Transverse colon (tissue), 4 donors: ENCODE measurements around the gene EIF4B.
A peak's percentile ranks its signal among the peaks of the same experiment; 100 is the strongest.

Experiments used
- POLR2A ChIP-seq: fragments of 450-650 bp; IDR thresholded peaks from one replicate; pipeline ENCODE4 v1.6.1; 2016; ENCODE audit warnings: antibody characterized with exemption, mild to moderate bottlenecking, moderate library complexity
- POLR2AphosphoS5 ChIP-seq, 3 donors: sonication (generic); formaldehyde crosslinking; IDR thresholded peaks; one replicate each; pipeline ENCODE4 v1.6.1; 2016; ENCODE audit warnings: antibody characterized with exemption in 3 of 3
- TF ChIP-seq, protein P1 (sequence below), 5 experiments: fragments of 200-600 bp in 3 of 5; fragments of 450-650 bp in 2 of 5; sonication (generic) in 3 of 5; IDR thresholded peaks; 1 replicate in 2 of 5; 2 replicates in 3 of 5; pipeline ENCODE4 v1.5.1; 2016 to 2017; ENCODE audit warnings: antibody characterized with exemption in 5 of 5, inconsistent platforms in 3 of 5, mild to moderate bottlenecking in 2 of 5, moderate library complexity in 1 of 5

DNA sequence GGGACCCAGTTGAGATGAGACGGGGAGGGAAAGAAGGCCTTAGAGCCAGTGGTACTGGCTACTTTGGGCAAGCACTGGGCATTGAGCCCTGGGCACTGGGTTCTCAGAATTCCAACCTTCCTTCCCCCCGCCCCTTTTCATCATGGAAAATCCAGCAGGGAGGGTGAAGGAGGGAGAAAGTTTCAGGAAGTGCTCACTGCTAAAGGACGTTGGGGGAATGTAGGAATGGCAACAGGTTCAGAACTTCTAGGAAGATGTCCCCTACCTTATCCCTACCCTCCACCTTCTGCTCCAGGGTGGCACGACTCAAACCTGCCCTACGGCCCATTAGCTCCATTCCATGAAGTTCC, 39.4 kb downstream of the EIF4B start:
- TF ChIP-seq POLR2A (no peak), POLR2AphosphoS5 (IDR thresholded peaks at IDR 0.05) (peak in 2 of 3 donors; percentile 41 to 66)
- TF ChIP-seq, protein P1, sequence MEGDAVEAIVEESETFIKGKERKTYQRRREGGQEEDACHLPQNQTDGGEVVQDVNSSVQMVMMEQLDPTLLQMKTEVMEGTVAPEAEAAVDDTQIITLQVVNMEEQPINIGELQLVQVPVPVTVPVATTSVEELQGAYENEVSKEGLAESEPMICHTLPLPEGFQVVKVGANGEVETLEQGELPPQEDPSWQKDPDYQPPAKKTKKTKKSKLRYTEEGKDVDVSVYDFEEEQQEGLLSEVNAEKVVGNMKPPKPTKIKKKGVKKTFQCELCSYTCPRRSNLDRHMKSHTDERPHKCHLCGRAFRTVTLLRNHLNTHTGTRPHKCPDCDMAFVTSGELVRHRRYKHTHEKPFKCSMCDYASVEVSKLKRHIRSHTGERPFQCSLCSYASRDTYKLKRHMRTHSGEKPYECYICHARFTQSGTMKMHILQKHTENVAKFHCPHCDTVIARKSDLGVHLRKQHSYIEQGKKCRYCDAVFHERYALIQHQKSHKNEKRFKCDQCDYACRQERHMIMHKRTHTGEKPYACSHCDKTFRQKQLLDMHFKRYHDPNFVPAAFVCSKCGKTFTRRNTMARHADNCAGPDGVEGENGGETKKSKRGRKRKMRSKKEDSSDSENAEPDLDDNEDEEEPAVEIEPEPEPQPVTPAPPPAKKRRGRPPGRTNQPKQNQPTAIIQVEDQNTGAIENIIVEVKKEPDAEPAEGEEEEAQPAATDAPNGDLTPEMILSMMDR (IDR thresholded peaks at IDR 0.05), result no peak
